GM21390 (cell line): ENCODE data around the gene MOB1A.
"Not testable (repeated sequence)": the region's sequence is repeated elsewhere in the genome, so short reads cannot be mapped to it uniquely, and the experiment has no call there.

Source experiments
- ATAC-seq: cut with Tn5 transposase; IDR thresholded peaks from one replicate; pipeline ENCODE4 v1.9.1; 2021; ENCODE audit not compliant: unreplicated experiment

MOB1A gene

GRCh38 chr2:74149570-74150319, 28.9 kb downstream of the MOB1A start:
- ATAC-seq, result no peak

DNA sequence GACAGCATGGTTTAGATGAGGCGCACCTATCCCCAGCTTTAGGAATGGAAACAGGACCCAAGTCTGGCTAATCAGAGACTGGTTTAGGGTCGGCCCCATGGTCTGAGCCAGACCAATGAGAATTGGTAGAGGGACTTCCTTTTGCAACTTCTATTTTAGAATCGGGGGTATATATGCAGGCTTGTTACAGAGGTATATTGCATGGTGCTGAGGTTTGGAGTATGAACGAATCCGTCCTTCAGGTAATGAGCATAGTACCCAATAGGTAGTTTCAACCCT, 29.5 kb downstream of the MOB1A start:
- no peak for ATAC-seq

- no peak for ATAC-seq
These were observed 30.0 kb downstream of the MOB1A start for GRCh38 chr2:74148457-74149246.

DNA sequence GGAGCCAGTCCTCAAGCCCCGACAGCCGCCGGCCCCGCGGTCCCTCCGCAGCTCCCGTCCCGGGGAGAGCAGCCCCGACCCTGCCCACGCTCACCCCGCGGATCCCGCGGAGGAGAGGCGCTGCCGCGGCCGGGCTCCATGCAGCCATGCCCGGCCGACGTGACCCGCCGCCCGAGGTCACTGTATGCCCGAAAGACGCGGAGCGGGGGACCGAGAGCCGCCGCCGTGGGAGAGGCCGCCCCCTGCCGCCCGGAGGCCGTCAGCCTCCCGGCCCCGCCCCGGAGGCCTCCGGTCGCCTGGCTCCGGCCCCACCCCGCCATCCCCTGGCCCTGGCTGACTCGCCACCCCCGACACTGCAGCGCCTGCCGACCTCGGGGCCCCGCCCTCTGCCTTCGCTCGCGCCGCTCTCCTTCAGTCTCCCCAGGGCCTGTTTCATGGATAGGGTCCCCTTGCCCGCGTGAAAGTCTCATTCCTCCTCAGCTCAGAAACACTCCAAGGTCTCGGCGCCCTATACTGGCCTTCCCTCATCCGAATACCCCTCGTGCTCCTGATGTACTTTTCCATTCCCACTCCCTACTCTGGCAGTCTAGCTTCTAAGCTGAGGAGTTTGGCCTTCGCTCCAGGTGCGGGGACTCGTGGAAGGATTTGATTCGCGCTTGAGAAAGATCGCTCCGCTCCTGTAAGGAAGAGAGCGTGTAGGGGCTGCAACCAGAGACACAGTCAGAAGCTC, 30.8 kb downstream of the MOB1A start, which contains the start of gene BOLA3:
Gene BOLA3 (minus strand): TSS at position 186 of the 730 bp plus-strand sequence. CDS start 38 bp downstream, at position 148.
- ATAC-seq, result peak; percentile 91

DNA sequence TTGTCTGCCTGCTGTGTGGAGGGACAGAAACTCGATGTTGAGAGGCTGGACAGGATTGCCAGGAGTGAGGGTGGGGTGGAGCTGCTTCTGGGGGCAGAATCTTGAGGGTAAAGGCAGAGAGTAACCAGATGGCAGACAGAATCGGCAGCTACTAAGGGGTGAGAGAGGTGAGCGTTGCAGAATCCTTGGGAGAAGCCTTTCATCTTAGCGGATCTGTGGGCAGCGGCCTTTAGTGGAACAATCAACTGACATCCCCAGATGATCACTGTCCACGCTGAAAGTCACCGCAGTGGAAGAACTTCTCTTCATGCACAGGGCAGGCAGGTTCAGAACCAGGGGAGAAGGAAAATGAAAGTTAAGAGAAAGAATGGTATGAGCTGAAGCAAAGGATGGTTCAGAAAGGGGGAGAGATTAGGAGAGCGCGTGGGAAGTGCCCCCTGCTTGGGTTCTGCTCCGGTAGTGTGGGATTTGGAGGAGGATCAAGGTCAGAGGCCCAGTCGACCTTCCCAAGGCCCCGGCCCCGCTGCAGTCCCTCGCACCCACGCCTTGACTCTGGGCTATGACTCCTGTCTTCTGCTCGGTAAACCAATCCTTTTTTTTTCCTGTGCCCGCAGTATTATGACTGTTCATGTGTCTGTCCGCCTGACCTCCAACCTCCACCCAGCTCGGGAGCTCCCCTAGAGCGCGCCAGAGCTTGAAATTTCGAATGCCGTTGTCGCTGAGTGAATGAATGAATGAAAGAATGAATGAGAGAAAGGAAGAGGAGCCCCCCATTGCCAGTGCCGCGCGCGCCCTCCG, 31.6 kb downstream of the MOB1A start:
- ATAC-seq, result peak; percentile 30

- no peak for ATAC-seq
These were observed 36.3 kb downstream of the MOB1A start for GRCh38 chr2:74142340-74142739.

DNA sequence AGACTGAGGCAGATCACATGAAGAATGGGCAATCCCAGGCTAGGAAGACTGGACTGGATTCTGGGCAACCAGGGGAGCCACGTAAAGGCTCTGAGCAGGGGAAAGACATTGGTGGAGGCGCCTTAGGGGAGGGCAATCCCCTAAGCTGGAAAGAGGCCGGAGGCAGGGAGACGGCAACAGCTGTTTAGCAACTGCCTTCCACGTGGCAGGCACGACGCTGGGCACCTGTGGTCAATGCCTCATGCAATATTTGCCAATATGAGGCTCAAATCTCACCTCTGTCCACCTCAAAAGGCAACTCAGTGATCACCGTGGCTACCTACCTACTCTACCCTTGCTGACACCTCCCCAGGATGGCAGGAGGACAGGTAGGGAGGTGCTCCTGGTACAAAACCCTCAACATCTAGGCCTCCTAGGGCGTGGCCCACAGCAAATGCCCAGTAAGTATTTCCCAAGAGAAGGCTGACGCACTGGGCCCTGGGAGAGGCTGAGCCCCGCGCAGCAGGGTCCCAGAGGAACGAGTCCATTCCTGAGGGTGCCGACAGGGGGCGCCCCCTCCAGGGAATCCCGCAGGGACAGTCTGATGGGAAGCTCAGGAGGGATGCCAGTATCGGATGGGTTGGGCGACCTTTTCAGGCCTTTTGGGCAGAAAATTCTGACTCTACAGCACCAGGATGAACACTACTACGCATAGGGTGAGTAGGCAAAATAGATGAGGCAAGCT, 39.9 kb downstream of the MOB1A start:
- ATAC-seq, result no peak

DNA sequence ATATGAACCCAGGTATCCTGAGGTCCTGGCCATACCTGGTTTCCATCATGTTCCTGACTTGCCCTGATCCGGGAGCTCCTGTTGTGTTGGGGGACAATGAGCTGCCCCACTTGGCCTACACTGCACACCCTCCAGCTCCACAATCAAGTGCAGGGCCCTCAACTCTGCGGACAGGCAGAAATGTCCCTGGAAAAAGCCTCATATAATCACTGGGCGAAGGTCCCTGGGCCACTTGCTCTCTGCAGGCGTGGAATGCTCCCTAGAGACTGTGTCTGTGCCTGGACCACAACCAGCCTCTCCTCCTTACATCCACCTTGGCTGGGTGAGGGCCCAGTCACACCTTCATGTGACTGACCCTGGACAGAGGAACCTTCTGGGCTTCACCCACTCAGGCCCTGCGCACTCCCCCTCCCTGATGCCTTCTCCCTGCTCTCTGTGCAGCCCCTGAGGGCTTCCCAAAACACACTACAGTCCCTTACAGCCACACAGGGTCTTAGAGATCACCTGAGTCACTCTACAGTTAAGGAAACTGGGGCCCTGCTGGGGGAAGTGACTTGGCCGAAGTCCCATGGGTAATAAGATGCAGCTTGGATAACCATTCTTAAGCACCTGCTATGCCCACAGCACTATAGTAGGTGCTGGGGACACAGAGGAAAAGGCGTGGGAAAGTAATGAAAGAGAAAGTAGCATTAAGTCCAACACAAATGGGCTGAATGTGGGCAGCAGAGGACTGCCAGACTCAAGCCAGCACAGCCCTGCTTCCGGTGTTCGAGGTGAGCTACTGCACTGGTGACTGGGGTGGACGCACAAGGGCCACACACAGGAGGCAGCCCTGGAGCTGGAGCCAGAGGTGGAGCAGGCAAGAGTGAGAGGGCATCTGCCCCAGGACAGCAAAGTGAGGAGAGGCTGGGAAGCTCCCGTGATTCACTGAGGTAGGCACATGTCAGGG, 40.8 kb downstream of the MOB1A start:
- ATAC-seq, result no peak

- no peak for ATAC-seq
These were observed 46.8 kb downstream of the MOB1A start for GRCh38 chr2:74131901-74132300.

- no peak for ATAC-seq
These were observed 48.3 kb downstream of the MOB1A start for GRCh38 chr2:74130211-74130995.

DNA sequence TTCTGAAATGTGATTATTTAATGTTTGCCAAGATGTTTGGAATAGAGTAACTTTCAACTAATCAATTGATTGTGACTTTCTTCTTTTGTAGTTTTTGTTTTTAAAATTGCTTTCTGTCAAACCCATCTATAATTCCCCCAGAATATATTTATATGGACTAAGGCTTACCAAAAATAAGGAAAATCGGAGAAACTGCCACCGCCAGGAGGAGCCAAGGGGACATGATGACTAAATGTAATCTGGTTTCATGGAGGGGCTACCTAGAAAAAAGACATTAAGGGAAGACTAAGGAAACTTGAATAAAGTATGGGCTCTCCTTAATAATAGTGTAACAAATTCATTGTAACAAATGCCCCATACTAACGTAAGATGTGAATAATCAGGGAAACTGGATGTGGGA, 50.5 kb downstream of the MOB1A start:
- no peak for ATAC-seq

- ATAC-seq, result not testable (repeated sequence)
These were observed 54.7 kb downstream of the MOB1A start for GRCh38 chr2:74123955-74124354.

GRCh38 chr2:74121846-74122245, 56.8 kb downstream of the MOB1A start:
- not testable (repeated sequence) for ATAC-seq

GRCh38 chr2:74119912-74120825, 58.5 kb downstream of the MOB1A start:
- peak; percentile 96 for ATAC-seq

DNA sequence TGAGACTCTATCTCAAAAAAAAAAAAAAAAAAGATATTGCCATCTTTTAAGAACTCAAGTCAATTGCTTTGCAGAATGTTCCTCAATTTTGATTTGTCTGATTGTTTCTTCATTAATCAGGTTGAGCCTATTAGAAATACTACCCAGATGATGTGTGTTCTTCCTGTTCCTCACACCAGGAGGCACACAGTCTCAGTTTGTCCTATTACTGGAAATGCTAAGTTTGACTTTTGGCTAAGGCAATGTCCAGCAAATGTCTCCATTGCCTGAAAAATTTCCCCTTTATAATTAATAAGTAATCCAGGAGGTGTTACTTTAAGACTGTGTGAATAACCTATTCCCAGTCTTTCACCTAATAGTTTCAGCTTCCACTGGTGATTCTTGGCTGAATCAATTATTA, 59.3 kb downstream of the MOB1A start:
- ATAC-seq, result no peak

- no peak for ATAC-seq
These were observed 67.3 kb downstream of the MOB1A start for GRCh38 chr2:74111380-74111779.

GRCh38 chr2:74110537-74110936, 68.1 kb downstream of the MOB1A start:
- ATAC-seq, result no peak
